ENCODE data around the gene ARHGAP29.

ARHGAP29 gene

DNA sequence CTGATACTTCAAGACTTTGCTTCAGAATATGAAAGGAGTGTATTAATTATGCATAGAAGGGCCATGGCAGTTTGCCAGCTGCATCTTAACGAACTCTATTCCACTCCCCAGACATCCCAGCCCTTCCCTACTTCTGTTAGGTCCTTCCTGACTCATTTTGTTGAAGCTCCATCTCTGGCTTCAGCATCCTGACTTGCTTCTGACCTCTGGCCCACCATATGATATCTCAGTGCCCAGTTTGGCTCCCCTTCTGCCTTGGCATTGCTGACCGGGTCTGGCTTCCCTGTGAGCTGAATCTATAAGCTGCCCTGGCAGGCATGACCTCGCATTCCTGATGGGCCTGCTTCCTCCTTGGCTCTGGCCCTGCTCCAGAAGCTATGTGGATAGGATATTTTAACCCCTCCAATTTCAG, 27.6 kb upstream of the ARHGAP29 start:
- DNase-seq (ENCODE audit: low read depth in 2 of 2), result no peak

DNA sequence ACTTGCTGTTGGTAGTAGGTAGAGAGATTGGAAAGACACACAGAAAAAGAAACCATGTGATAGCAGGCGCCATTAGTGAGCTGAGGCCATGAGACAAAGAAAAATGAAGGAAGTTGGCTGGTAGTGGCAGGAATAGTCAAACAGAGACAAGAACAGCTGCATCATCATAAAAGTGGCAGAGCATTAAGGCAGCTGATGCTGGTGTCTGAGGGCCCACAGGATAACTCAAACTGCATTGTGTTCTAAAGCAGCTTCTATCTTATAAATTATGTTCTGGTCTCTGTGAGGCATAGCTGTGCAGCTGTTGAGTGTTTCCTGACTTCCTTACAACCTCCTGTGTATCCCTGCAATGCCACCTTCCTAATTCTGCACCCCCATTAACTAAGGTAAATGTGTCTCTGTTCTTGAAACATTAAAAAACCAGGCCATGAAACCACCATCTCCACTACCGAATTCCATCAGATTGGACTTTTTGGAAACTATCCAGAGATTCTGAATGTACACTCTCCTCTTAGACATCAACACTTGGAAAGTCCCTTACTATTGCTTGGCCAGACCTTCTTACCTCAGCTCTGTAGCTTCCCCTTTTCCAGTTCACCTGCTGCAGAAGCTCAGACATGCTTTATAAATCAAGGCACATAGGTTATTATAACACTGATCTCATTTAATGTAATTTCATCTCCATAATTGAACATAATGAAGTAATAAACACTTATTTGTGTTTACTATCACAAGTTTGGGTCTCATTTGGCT, 23.4 kb upstream of the ARHGAP29 start:
- DNase-seq (ENCODE audit: low read depth in 2 of 2), result no peak

DNA sequence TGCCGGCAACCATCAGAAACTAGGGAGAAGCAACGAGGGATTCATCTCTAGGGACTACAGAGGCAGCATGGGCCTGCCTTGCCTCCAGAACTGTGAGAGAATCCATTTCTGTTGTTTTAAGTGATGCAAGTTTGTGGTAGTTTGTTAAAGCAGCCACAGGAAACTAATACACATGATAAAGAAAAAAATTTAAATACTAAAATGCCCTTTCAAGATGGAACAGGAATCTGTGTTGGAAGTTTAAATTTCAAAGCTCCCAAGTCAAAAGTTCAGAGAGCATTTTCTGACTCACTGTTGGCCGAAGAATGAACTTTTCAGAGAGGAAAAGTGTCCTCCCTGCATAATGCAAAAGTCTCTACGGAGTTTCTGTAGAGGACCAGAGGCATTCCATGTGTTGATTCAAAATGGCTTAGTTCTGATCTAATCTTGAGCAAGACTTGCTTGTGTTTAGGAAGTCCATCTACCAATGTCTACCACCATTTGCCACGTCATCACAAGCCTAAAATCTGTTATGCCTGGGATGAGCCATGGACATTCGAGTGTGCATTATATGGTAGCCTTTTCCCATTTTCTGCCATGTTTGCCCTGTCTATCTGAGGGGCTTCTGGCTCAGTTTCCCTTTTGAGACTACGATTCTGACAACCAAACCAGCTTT, 22.4 kb upstream of the ARHGAP29 start:
- no peak for DNase-seq (ENCODE audit: low read depth in 2 of 2)

DNA sequence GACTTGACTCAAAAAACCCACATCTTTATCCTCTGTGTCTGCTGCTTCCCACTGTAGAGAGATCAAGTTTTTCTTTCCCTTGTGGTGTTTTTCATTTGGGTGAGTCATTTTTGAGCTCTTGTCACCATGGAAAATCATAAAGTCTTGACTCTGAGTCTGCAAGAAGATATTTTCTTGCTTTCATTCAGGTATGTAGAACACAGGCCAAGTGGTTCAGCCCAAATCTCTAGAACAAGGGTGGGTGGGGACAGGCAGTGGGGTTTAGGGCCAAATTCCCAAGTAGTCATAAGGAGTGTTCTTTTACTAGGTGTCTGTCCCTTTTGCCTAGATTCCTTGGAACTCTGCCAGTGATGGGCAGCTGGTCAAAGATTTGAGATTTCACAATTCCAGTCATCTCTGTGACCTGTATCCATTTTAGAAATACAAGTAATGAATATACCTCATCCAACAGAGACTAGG, 21.5 kb upstream of the ARHGAP29 start:
- DNase-seq (ENCODE audit: low read depth in 2 of 2), result no peak

- DNase-seq (ENCODE audit: low read depth in 2 of 2), result no peak
Observed at GRCh38 chr1:94257444-94257843, 20.1 kb upstream of the ARHGAP29 start.

DNA sequence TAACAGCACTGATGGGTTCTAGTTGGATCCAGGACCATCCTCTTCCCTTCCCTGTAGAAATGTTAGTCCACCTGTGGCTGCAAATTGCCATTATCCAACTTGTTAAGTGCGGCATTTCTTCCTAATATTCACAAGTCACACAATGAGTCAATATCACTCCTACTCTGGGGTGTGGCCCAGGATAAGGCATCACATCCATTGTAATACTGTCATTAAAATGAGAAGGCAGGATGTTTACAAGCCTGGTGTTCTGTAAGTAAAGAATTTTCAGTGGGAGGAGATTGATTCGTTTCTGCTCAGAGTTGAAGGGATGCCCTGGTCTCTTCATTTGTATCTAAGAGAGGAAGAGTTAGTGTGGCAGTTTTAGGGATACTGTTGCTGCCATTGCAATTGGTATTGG, 18.1 kb upstream of the ARHGAP29 start:
- DNase-seq (ENCODE audit: low read depth in 2 of 2), result no peak

DNA sequence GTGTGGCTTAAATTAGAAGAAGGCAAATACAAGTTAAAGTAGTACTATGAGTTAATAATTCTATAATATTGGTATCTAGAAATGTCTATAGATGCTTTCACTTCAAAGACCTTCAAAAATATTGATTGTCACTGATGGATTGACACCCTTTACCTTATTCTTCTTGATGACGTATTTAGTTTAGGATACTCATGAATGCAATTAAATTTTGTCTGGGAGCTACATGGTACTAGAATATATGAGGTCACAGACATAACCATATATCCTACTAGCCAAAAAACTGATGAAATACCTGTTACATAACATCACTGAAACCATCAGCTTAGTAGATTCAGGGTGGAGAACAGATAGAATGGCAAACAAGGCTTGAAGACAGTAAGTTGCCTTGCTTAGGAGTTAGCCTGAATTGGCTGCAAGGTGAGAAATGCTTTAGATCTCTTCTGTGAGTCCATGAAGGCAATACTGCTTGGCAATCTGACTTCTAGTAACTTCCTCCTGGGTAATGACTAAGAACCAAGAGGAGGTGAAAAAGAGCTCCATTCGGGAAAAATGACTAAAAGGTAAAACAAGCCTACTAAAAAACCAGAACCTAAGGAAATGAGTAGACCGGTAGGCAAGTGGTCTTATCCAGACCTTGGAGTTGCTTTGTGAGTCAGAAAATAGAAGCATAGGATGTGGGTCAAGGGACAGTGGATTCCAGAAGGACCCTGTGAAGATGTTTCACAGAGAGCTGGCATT, 16.9 kb upstream of the ARHGAP29 start:
- no peak for DNase-seq (ENCODE audit: low read depth in 2 of 2)

GRCh38 chr1:94253456-94254017, 16.2 kb upstream of the ARHGAP29 start:
- no peak for DNase-seq (ENCODE audit: low read depth in 2 of 2)

DNA sequence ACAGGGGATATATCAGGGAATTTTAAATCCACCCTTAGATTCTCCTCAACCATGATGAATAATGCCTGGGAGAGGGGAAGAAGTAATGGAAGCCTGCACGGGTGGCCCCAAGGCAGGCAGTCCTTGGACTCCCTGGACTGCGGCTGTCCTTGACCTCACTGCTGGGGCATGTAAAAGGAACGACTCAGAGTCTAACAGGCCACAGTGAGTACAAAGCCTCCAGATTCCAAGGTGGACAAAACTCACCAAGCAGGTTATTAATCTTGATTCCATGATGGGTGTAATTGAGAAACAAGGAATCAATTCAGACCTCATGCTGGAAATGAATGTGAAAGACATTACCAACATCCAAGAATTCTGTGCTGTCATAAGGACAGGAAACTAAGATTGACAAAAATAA, 13.0 kb upstream of the ARHGAP29 start:
- no peak for DNase-seq (ENCODE audit: low read depth in 2 of 2)

- no peak for DNase-seq (ENCODE audit: low read depth in 2 of 2)
Observed at GRCh38 chr1:94248956-94249688, 11.7 kb upstream of the ARHGAP29 start.

- DNase-seq (ENCODE audit: low read depth in 2 of 2), result no peak
Observed at GRCh38 chr1:94247138-94248094, 10.0 kb upstream of the ARHGAP29 start.

GRCh38 chr1:94246692-94247137, 9.3 kb upstream of the ARHGAP29 start:
- DNase-seq (ENCODE audit: low read depth in 2 of 2), result no peak

DNA sequence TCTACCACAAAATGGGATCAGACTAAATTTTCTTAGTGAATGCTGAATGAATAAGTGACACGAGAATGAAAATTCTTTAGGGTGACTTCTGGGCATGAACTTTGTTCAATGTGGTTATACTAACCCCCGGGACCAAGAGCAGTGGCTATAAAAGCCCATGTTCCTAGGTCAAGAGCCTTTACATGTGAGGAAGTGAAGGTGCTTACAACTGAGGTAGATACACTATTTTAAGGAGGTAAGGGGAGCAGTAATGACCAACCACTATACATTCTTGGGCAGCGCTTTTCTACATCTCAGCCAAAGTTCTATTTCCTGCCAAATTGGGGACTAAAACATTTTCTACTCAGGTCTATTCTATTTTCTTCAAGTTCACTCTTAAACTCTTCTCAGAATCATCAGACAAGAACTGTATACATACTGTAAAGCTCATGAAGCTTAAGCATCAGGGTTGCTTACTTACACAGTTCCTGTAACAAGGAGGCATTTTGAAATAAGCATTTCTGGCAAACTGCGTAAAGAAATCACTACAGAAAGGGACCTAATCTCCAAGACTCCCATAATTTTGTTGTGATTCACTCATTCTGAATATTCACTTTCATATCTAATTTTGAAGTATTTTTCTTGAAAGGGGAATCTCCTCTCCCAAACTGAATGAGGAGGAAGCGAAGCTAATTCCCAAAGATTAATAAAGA, 8.5 kb upstream of the ARHGAP29 start:
- DNase-seq (ENCODE audit: low read depth in 2 of 2), result no peak

GRCh38 chr1:94244816-94245215, 7.4 kb upstream of the ARHGAP29 start:
- DNase-seq (ENCODE audit: low read depth in 2 of 2), result no peak

DNA sequence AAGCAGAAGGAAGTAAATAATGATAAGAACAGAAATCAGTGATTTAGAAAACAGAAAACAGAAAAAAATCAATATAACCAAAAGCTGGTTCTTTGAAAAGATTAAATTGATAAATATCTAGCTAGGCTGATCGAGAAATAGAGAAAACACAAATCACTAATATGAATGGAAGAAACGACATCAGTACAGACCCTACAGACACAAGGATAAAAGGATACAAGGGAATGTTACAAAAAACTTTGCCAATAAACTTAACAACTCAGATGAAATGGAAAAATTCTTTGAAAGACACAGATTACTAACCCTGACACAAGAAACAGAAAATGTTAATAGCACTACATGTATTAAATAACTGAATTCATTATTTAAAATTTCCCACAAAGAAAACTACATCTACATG, 6.3 kb upstream of the ARHGAP29 start:
- DNase-seq (ENCODE audit: low read depth in 2 of 2), result no peak

GRCh38 chr1:94240822-94241221, 3.4 kb upstream of the ARHGAP29 start:
- no peak for DNase-seq (ENCODE audit: low read depth in 2 of 2)

DNA sequence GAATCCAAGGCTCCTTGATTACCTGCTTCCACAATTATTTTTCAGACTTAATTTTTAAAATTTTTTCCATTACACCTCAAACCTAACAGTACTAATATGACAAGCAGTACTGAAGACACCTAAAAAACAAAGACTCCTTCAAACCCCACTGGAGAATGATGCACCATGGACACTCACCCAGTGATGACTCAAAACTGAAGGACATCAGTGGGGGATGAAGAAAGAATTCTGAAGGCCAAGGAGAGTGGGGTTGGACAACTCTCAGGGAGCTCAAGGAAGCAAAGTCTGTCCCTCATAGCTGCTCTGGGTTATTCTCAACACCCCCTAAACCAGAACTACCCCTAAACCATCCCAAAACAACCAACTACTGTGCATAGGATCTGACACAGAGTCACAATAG, 2.4 kb upstream of the ARHGAP29 start:
- no peak for DNase-seq (ENCODE audit: low read depth in 2 of 2)

GRCh38 chr1:94239051-94239450, 1.7 kb upstream of the ARHGAP29 start:
- DNase-seq (ENCODE audit: low read depth in 2 of 2), result no peak

DNA sequence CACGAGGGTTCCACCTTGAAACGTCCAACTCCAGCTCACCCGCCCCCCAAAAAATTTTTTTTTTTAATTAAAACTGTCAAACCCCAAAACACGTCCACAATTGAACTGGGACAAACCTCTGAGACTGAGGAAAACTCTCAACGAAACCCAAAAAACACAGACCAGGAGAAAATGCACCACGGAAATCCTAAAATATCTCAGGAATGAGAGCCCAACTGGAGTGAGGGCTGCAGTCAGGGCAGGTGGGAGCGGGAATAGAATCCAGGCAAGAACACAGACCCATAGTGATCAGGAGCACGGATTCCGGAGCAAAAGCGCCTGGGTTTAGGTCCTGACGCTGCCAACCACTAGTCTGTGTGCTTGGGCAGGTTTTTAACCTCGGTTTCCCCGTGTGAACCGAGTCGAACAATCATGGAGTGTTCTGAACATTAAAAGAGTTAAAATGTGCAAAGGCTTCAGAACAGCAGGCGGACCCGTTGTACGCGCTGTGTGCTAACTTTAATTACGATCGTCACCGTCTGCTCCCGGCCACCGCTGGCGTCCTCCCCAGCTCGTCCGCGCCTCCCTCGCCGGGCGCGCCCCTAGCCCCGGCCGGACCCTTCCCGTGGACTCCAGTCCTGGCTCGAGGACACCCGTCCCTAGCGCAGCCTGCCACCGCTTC, 624 bp downstream of the ARHGAP29 start:
- no peak for DNase-seq (ENCODE audit: low read depth in 2 of 2)

All from activated CD8-positive, alpha-beta memory T cell treated with anti-CD3 and anti-CD28 coated beads for 4 hours (primary cell).